Prostate gland (tissue), 2 donors: ENCODE data around the gene GGACT. TPM values are rescaled to one million over a fixed set of nuclear protein-coding genes. Genes with fewer than 3 reads are reported as not detected.

Experiments
- DNase-seq: peaks from one replicate; pipeline ENCODE4 v3.0.0-alpha.2; 2019; ENCODE audit warnings: low spot score
- H3K27ac ChIP-seq, 2 donors: fragments of 200-600 bp; sonication (generic); 2 replicates each; pipeline ENCODE4 v1.5.1; 2017 to 2019
- H3K27me3 ChIP-seq: fragments of 200-600 bp; sonication (generic); replicated peaks from 2 replicates; pipeline ENCODE4 v1.5.1; 2019; ENCODE audit not compliant: insufficient read depth
- H3K36me3 ChIP-seq, 2 donors: fragments of 200-600 bp; sonication (generic); 1 replicate in 1 of 2; 2 replicates in 1 of 2; pipeline versions ENCODE4 v1.5.1 to v1.8.1; 2017 to 2019
- H3K4me1 ChIP-seq: fragments of 200-600 bp; sonication (generic); replicated peaks from 2 replicates; pipeline ENCODE4 v1.5.1; 2019
- H3K4me3 ChIP-seq, 2 donors: fragments of 200-600 bp; sonication (generic); 2 replicates each; pipeline ENCODE4 v1.5.1; 2017 to 2019
- H3K9me3 ChIP-seq: fragments of 200-600 bp; sonication (generic); 2 replicates; pipeline ENCODE4 v1.5.1; 2017
- POLR2A ChIP-seq: fragments of 450-650 bp; IDR thresholded peaks from one replicate; pipeline ENCODE4 v1.6.1; 2016; ENCODE audit warnings: antibody characterized with exemption, mild to moderate bottlenecking
- POLR2AphosphoS5 ChIP-seq: sonication (generic); formaldehyde crosslinking; IDR thresholded peaks from one replicate; pipeline ENCODE4 v1.6.1; 2017; ENCODE audit warnings: antibody characterized with exemption
- WGBS: methylation state at CpG from one replicate; pipeline ENCODE4 v1.1.5; 2018; 5-methylcytosine and 5-hydroxymethylcytosine counted together
- intact Hi-C: fragments of 100-400 bp; cut with DNase I; formaldehyde crosslinking; loops from one replicate; pipeline ENCODE4 v1.14.2; 2022
- total RNA-seq, 2 donors: library from RNA; depleted of rRNA; stranded (reverse); fragments of >200 nt; gene quantifications; one replicate each; pipeline ENCODE4 v1.1.0, GENCODE V29; 2016
- TF ChIP-seq, protein P1 (sequence below), 4 experiments: fragments of 200-600 bp in 2 of 4; fragments of 450-650 bp in 2 of 4; sonication (generic) in 2 of 4; IDR thresholded peaks; 1 replicate in 3 of 4; 2 replicates in 1 of 4; pipeline ENCODE4 v1.5.1; 2016 to 2019; ENCODE audit warnings: antibody characterized with exemption in 4 of 4, mild to moderate bottlenecking in 2 of 4, moderate library complexity in 2 of 4

The GGACT gene
- total RNA-seq, 2 donors from 2014 or later = 4.8 to 15.1 TPM

- no peak for DNase-seq
- Histone ChIP-seq H3K4me3 (no peak overlapping the region), H3K27me3 (no peaks in the 10 kb centered on the region), H3K36me3 (no peaks in the 10 kb centered on the region), H3K27ac (peak overlapping the region; percentile 64 to 68), H3K9me3 (no peaks in the 10 kb centered on the region), H3K4me1 (peaks cover 10% of the 10 kb centered on the region)
- intact Hi-C loops = no loop called here
- 25% methylated on average over 8 of the region's 8 CpGs for WGBS
- TF ChIP-seq POLR2AphosphoS5 (peak; percentile 9), POLR2A (no peak)
- TF ChIP-seq, protein P1, sequence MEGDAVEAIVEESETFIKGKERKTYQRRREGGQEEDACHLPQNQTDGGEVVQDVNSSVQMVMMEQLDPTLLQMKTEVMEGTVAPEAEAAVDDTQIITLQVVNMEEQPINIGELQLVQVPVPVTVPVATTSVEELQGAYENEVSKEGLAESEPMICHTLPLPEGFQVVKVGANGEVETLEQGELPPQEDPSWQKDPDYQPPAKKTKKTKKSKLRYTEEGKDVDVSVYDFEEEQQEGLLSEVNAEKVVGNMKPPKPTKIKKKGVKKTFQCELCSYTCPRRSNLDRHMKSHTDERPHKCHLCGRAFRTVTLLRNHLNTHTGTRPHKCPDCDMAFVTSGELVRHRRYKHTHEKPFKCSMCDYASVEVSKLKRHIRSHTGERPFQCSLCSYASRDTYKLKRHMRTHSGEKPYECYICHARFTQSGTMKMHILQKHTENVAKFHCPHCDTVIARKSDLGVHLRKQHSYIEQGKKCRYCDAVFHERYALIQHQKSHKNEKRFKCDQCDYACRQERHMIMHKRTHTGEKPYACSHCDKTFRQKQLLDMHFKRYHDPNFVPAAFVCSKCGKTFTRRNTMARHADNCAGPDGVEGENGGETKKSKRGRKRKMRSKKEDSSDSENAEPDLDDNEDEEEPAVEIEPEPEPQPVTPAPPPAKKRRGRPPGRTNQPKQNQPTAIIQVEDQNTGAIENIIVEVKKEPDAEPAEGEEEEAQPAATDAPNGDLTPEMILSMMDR (IDR thresholded peaks at IDR 0.05) = peak in 3 of 4 experiments; percentile 45 to 57 (median 55)
Observed at GRCh38 chr13:100542826-100543156, 45.8 kb downstream of the GGACT start.

DNA sequence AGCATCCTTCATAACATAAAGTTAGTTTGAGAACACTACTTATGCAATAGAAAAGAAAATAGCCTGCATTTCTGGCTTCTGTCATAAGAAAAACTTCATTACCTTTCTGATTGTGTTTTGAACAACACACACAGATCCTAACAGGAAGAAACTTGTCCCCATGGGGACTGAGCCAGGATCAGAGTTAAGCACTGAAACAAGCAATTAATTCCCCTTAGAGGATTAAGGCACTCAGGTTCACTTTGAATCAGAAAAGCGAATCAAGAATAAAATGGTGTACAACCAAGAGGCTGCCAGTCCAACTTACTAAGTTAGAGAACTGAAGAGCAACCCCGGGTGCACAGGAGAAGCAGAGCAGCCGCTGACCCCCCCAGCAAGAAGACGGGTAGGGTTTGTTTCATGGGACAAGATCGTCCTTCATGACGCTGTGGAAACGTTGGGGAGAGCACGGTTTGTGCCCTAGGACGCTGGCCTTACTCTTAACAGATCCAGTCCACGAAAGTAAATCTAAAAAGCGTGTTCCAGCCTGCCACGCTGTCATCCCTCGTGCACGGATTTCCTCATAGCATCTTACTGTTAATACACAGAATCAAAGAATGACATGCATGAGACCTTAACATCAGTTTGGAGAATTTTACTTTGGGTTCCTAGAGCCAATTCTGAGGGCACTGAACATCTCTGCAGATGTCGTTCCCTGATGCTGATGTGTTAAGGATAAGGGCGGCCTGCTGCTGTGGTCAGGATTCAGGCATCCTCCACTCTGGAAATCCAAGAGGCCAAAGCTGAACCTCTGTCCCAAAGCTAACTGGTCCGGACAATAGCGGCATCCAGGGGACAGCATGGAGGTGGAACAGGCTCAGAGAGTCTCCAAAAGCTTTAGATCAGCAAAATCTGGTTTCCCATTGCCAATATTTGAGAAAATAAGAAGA lies 46.4 kb downstream of the GGACT start:
- no peak overlapping the region for H3K4me3 ChIP-seq
- H3K9me3 ChIP-seq = no peaks in the 10 kb centered on the region
- no peaks in the 10 kb centered on the region for H3K36me3 ChIP-seq
- peak overlapping the region; percentile 64 to 68 for H3K27ac ChIP-seq
- peak; percentile 65 for TF ChIP-seq POLR2AphosphoS5
- TF ChIP-seq, protein P1 (IDR thresholded peaks at IDR 0.05) = no peak
- intact Hi-C loops = no loop called here
- 66% methylated on average over 18 of the region's 18 CpGs for WGBS
- H3K27me3 ChIP-seq = no peaks in the 10 kb centered on the region
- peaks cover 10% of the 10 kb centered on the region for H3K4me1 ChIP-seq
- peak; percentile 76 for DNase-seq

GRCh38 chr13:100540621-100541020 lies 48.0 kb downstream of the GGACT start:
- H3K36me3 ChIP-seq = no peaks in the 10 kb centered on the region
- H3K9me3 ChIP-seq = no peaks in the 10 kb centered on the region
- peaks cover 10% of the 10 kb centered on the region for H3K4me1 ChIP-seq
- DNase-seq = no peak
- TF ChIP-seq, protein P1 (IDR thresholded peaks at IDR 0.05) = no peak
- no peak for TF ChIP-seq POLR2AphosphoS5
- no peak for TF ChIP-seq POLR2A
- H3K27me3 ChIP-seq = no peaks in the 10 kb centered on the region
- intact Hi-C loops = no loop called here
- H3K4me3 ChIP-seq = no peak overlapping the region
- H3K27ac ChIP-seq = peak overlapping the region; percentile 53 to 68
- WGBS = 77% methylated on average over 3 of the region's 3 CpGs

DNA sequence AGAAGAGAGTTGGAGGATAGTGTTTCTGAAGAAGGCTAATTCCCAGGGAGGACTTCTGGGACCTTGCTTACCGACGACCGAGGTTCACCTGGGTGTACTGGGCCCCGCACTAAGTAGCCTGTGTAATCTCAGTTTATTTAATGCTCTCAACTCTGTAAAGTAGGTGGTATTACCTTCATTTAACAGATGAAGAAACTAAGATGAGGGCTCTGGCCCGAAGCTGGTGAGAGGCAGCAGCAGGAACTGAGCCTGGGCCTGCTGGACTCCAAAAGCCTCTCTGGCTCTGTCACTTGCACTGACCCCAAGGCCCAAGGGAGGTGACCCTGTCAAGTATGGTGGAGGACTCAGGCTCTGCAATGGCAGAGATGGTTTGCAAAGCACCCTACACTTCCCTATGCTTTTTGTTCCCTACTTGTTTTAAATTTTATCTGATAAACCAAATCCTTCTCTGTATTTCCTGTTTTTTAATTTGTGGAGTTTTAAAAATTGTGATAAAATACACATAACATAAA lies 50.6 kb downstream of the GGACT start:
- Histone ChIP-seq H3K27ac (no peak overlapping the region), H3K4me3 (no peak overlapping the region), H3K27me3 (no peaks in the 10 kb centered on the region), H3K4me1 (no peaks in the 10 kb centered on the region), H3K36me3 (no peaks in the 10 kb centered on the region), H3K9me3 (no peaks in the 10 kb centered on the region)
- TF ChIP-seq POLR2AphosphoS5 = no peak
- TF ChIP-seq, protein P1 (IDR thresholded peaks at IDR 0.05) = no peak
- TF ChIP-seq POLR2A = no peak
- no peak for DNase-seq
- intact Hi-C loops = no loop called here
- 99% methylated on average over 5 of the region's 5 CpGs for WGBS

GRCh38 chr13:100537486-100537885 lies 51.1 kb downstream of the GGACT start:
- no peak for DNase-seq
- Histone ChIP-seq H3K4me3 (no peak overlapping the region), H3K9me3 (no peaks in the 10 kb centered on the region), H3K27ac (no peak overlapping the region), H3K27me3 (no peaks in the 10 kb centered on the region), H3K4me1 (no peaks in the 10 kb centered on the region), H3K36me3 (no peaks in the 10 kb centered on the region)
- 95% methylated on average over 9 of the region's 9 CpGs for WGBS
- intact Hi-C loops = no loop called here
- TF ChIP-seq POLR2AphosphoS5 (no peak), POLR2A (no peak)
- TF ChIP-seq, protein P1 (IDR thresholded peaks at IDR 0.05) = no peak
